ENCODE measurements around the gene OBSL1.

Gene OBSL1

GRCh38 chr2:219508444-219508734 lies 63.0 kb downstream of the OBSL1 start:
- TF ChIP-seq, protein P1, sequence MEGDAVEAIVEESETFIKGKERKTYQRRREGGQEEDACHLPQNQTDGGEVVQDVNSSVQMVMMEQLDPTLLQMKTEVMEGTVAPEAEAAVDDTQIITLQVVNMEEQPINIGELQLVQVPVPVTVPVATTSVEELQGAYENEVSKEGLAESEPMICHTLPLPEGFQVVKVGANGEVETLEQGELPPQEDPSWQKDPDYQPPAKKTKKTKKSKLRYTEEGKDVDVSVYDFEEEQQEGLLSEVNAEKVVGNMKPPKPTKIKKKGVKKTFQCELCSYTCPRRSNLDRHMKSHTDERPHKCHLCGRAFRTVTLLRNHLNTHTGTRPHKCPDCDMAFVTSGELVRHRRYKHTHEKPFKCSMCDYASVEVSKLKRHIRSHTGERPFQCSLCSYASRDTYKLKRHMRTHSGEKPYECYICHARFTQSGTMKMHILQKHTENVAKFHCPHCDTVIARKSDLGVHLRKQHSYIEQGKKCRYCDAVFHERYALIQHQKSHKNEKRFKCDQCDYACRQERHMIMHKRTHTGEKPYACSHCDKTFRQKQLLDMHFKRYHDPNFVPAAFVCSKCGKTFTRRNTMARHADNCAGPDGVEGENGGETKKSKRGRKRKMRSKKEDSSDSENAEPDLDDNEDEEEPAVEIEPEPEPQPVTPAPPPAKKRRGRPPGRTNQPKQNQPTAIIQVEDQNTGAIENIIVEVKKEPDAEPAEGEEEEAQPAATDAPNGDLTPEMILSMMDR (IDR thresholded peaks at IDR 0.05; ENCODE audit: low read depth, low read length): no peak
- DNase-seq (ENCODE audit: extremely low read depth, low read depth): no peak

DNA sequence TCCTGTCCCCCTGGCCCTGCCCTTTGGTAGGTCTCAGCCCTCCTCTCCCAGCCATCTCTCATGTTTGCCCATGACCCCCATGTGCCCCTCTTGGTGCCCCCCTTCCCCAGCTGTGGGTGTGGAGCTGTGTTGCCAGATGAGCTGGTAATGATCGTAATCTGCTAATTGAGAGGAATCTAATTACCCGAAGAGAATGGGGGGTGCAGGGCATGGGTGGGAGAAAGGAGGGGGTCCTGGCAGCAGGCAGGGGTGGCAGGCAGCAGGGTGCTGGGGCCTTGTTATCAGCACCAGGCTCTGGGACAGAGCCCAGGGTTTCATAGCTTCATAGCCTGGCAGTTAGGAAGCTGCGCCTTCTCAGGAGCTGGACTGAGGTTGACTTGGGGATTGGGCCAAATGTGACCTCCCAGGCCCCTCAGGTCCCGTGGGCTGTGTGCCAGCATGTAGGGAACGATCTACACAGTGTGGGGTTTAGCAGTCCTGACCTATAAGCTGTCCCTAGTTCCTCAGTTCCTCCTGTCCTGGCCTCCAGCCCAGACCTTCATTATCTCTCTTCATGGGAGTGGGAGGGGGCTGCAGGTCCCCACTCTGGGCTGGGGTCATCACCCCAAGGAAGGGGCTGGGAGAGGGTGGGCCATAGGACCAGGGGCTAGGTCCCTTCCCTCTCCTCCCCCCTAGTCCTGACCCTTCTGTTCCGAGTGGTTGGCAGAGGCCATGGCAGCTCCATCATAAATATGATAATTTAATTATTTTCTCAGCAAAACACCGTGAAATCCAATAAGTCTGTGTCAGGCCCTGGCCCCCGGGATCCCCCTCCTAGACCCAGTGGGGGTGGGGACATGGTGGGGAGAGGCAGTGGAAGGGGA lies 63.5 kb downstream of the OBSL1 start:
- no peak for DNase-seq (ENCODE audit: extremely low read depth, low read depth)
- TF ChIP-seq, protein P1 (IDR thresholded peaks at IDR 0.05; ENCODE audit: low read depth, low read length): no peak

DNA sequence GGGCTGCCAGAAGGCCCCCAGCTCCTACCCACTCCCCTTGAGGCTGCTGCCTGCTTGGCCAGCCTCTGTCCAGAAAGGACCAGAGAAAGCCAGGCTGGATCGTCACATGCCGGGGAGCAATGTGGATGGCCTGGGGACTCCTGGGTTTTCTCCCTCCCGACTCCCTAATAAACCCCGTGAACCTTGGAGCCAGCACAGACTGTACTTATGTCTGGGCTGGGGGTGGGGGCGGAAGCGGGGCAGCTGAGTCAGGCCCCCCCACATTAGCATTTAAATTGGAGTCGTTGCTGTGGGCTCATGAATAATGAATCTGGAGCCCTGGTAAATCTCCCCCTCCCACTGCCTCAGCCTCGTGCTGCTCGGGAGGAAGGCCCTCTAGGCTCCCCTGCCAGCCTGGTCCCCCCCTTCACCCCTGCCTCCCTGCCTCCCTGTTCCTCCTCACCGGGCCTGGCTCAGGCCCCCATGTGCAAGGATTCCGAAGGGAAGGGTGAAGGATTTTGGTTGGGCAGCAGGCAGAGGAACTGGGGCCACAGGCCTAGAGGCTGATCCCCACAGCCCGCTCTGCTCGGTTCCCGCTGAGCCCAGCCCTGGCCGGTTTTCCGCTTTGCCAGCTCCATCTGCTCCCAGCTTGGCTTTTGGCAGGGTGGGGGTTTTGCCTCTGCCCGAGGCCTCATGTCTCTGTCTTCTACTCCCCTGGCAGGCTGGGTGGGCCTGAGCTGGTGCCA lies 64.4 kb downstream of the OBSL1 start:
- TF ChIP-seq, protein P1 (IDR thresholded peaks at IDR 0.05; ENCODE audit: low read depth, low read length): no peak
- no peak for DNase-seq (ENCODE audit: extremely low read depth, low read depth)

DNA sequence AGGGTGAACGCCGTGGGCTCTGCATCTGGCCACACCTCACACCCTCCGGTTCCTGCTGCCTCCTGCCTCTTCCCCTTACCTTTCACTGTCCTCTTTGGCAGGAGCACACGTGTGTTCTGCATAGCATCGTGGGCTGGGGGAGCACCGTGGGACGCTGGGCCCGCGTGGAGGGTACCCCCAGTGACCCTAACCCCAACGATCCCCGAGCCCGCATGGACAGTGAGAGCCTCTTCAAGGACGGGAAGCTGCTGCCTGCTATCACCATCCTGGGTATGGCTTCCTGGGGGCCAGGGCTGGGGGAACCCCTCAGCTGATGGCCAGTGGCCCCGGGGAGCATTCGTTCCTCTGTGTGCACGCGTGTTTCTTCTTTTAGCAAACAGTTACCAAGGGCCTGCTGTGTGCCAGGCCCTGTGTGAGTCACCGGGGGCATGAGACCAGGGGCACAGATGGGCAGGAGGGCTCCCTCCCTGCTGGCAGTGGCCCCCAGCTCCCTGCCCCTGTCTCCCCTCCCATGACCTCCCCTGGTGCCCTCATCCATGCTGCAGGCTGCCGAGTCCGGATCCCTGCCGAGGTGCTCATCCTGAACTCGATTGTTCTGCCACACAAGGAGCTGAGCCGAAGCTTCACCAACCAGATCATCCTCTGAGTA lies 65.1 kb downstream of the OBSL1 start:
- TF ChIP-seq, protein P1 (IDR thresholded peaks at IDR 0.05; ENCODE audit: low read depth, low read length): no peak
- DNase-seq (ENCODE audit: extremely low read depth, low read depth): no peak

GRCh38 chr2:219505585-219505984 lies 65.8 kb downstream of the OBSL1 start:
- TF ChIP-seq, protein P1 (IDR thresholded peaks at IDR 0.05; ENCODE audit: low read depth, low read length): no peak
- DNase-seq (ENCODE audit: extremely low read depth, low read depth): no peak

DNA sequence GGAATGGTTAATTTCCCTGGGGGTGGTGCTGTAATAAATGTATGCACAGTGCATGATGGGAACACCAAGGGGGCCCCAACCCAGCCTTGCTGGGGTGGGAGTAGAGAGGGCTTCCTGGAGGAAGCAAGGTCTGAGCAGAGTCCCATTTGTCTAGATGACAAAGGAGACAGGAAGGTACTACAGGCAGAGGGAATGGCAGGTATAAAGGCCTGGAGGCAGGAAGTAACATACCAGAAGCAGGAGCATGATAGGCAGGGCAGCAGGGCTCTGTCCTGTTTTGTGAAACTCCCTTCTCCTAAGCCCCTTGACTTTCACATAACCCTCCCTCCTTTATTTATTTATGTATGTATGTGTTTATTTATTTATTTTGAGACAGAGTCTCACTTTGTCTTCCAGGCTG lies 68.7 kb downstream of the OBSL1 start:
- TF ChIP-seq, protein P1 (IDR thresholded peaks at IDR 0.05; ENCODE audit: low read depth, low read length): no peak
- DNase-seq (ENCODE audit: extremely low read depth, low read depth): no peak

GRCh38 chr2:219501849-219502248 lies 69.5 kb downstream of the OBSL1 start:
- TF ChIP-seq, protein P1 (IDR thresholded peaks at IDR 0.05; ENCODE audit: low read depth, low read length): no peak
- DNase-seq (ENCODE audit: extremely low read depth, low read depth): no peak

Measured in AG09319 (cell line).